Spleen (tissue), 7 donors: ENCODE results near the gene CELA1.

ENCODE experiments used
- POLR2A ChIP-seq, 3 donors: fragments of 450-650 bp; IDR thresholded peaks; one replicate each; pipeline ENCODE4 v1.5.1; 2017; ENCODE audit warnings: antibody characterized with exemption in 3 of 3, mild to moderate bottlenecking in 1 of 3
- POLR2AphosphoS5 ChIP-seq, 3 donors: sonication (generic); formaldehyde crosslinking; IDR thresholded peaks; one replicate each; pipeline ENCODE4 v1.5.1; 2017; ENCODE audit warnings: antibody characterized with exemption in 3 of 3
- TF ChIP-seq, protein P1 (sequence below), 11 experiments: fragments of 200-600 bp in 7 of 11; fragments of 450-650 bp in 4 of 11; sonication (generic) in 4 of 11; IDR thresholded peaks in 8 of 11; conservative IDR thresholded peaks in 3 of 11; 1 replicate in 7 of 11; 2 replicates in 4 of 11; pipeline versions ENCODE4 v1.4.0 to v1.8.0; 2016 to 2021; ENCODE audit warnings: antibody characterized with exemption in 11 of 11, inconsistent platforms in 4 of 11, mild to moderate bottlenecking in 1 of 11
- donor health status: DM: no; HTN: no; CAD: no; lungs with moderate emphysema.
- donor health status: DM: no; HTN: no; CAD: no.
- donor health status: DM: no; HTN: no; CAD: no.

DNA sequence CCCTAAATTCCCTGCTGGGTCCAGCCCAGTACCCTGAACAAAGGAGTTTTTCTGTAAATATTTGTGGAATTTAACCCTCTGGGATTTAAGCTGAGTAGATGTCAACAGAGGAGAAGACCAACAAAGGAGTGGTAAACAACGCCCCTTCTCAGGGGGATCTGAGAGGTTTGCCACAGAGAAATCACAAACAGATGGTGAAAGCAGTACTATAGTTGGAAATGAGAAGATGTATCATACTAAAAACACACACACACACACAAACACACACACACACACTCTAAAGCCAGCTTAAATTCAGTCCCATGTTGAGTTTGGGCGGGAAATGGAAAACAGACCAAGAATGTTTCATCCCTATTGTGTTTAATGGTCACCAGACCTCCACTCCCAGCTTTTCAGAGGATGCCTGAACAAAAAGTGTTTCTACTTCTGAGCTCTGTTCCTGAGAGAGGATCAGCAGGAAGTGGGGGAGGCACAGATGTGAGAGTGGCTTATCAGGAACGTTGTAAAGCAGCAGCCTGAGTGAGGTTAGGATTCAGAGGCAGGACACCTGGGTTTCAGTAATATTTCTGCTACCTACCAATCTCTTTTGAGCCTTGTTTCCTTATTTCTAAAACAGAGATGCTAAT lies 25.7 kb downstream of the CELA1 start:
- TF ChIP-seq POLR2AphosphoS5 (IDR thresholded peaks at IDR 0.05): no peak
- TF ChIP-seq, protein P1, sequence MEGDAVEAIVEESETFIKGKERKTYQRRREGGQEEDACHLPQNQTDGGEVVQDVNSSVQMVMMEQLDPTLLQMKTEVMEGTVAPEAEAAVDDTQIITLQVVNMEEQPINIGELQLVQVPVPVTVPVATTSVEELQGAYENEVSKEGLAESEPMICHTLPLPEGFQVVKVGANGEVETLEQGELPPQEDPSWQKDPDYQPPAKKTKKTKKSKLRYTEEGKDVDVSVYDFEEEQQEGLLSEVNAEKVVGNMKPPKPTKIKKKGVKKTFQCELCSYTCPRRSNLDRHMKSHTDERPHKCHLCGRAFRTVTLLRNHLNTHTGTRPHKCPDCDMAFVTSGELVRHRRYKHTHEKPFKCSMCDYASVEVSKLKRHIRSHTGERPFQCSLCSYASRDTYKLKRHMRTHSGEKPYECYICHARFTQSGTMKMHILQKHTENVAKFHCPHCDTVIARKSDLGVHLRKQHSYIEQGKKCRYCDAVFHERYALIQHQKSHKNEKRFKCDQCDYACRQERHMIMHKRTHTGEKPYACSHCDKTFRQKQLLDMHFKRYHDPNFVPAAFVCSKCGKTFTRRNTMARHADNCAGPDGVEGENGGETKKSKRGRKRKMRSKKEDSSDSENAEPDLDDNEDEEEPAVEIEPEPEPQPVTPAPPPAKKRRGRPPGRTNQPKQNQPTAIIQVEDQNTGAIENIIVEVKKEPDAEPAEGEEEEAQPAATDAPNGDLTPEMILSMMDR (IDR thresholded peaks at IDR 0.05 in 8 of 11, conservative IDR thresholded peaks at IDR 0.05 in 3 of 11): no peak
- no peak for TF ChIP-seq POLR2A (IDR thresholded peaks at IDR 0.05)
